CD14-positive monocyte (primary cell): Measurements from ENCODE around the gene PSMG3. TPM values are rescaled to one million over a fixed set of nuclear protein-coding genes. Genes with fewer than 3 reads are reported as not detected.

Experiments
- DNase-seq, 3 donors: peaks; one replicate each; pipeline ENCODE4 v3.0.0-alpha.2; 2011 to 2022
- H2AFZ ChIP-seq: 2 replicates; pipeline ENCODE4 v1.6.0; 2012; ENCODE audit warnings: mild to moderate bottlenecking, low read depth, low read length, inconsistent platforms; ENCODE audit not compliant: insufficient read depth, poor library complexity, severe bottlenecking
- H3K27ac ChIP-seq, 2 donors: 1 replicate in 1 of 2; 2 replicates in 1 of 2; pipeline ENCODE4 v1.5.1; 2012 to 2013; ENCODE audit warnings: low read length in 2 of 2, control low read depth in 1 of 2, inconsistent platforms in 1 of 2, low read depth in 1 of 2, mild to moderate bottlenecking in 1 of 2
- H3K27me3 ChIP-seq, 2 donors: one replicate each; pipeline versions ENCODE4 v1.6.0 to v1.6.1; 2011 to 2013; ENCODE audit warnings: low read length in 2 of 2; ENCODE audit not compliant: control insufficient read depth in 2 of 2, insufficient read depth in 2 of 2
- H3K36me3 ChIP-seq, 2 donors: replicated peaks in 1 of 2; 1 replicate in 1 of 2; 2 replicates in 1 of 2; pipeline versions ENCODE4 v1.5.1 to v1.6.1; 2012 to 2013; ENCODE audit warnings: low read length in 2 of 2, control low read depth in 1 of 2, inconsistent platforms in 1 of 2, mild to moderate bottlenecking in 1 of 2; ENCODE audit not compliant: insufficient read depth in 2 of 2, control insufficient read depth in 1 of 2
- H3K4me1 ChIP-seq, 2 donors: 1 replicate in 1 of 2; 2 replicates in 1 of 2; pipeline versions ENCODE4 v1.5.1 to v1.6.1; 2012 to 2013; ENCODE audit warnings: low read length in 2 of 2, control low read depth in 1 of 2, inconsistent platforms in 1 of 2, mild to moderate bottlenecking in 1 of 2, moderate library complexity in 1 of 2; ENCODE audit not compliant: insufficient read depth in 2 of 2, control insufficient read depth in 1 of 2
- H3K4me2 ChIP-seq: replicated peaks from 2 replicates; pipeline ENCODE3; 2012; ENCODE audit warnings: low read length, moderate library complexity, mild to moderate bottlenecking; ENCODE audit not compliant: poor library complexity, severe bottlenecking; ENCODE audit errors: extremely low read depth
- H3K4me3 ChIP-seq, 3 experiments: fragments of 200-600 bp in 1 of 3; sonication (generic) in 1 of 3; replicated peaks in 1 of 3; 1 replicate in 2 of 3; 2 replicates in 1 of 3; pipeline ENCODE4 v1.5.1; 2011 to 2013; ENCODE audit warnings: low read length in 3 of 3, mild to moderate bottlenecking in 3 of 3, control low read depth in 2 of 3, low read depth in 2 of 3, inconsistent platforms in 1 of 3, moderate library complexity in 1 of 3
- H3K79me2 ChIP-seq: 2 replicates; pipeline ENCODE4 v1.6.0; 2012; ENCODE audit warnings: mild to moderate bottlenecking, control low read depth, inconsistent platforms, low read length, moderate library complexity; ENCODE audit not compliant: insufficient read depth
- H3K9ac ChIP-seq: 2 replicates; pipeline ENCODE4 v1.6.0; 2017; ENCODE audit warnings: low read length, mild to moderate bottlenecking; ENCODE audit not compliant: insufficient read depth, poor library complexity, severe bottlenecking
- H3K9me3 ChIP-seq, 2 donors: replicated peaks in 1 of 2; 1 replicate in 1 of 2; 2 replicates in 1 of 2; pipeline versions ENCODE4 v1.5.1 to v1.6.1; 2012 to 2013; ENCODE audit warnings: low read length in 2 of 2, control low read depth in 1 of 2; ENCODE audit not compliant: control insufficient read depth in 1 of 2, insufficient read depth in 1 of 2
- H4K20me1 ChIP-seq: 2 replicates; pipeline ENCODE4 v1.6.0; 2012; ENCODE audit warnings: mild to moderate bottlenecking, low read length, control low read depth, moderate library complexity; ENCODE audit not compliant: insufficient read depth
- H3K27ac Mint-ChIP-seq, 7 donors: one replicate each; pipeline ENCODE4 v1.8.0; 2020; ENCODE audit warnings: mild to moderate bottlenecking in 7 of 7, mixed read lengths in 7 of 7, moderate library complexity in 6 of 7, inconsistent platforms in 2 of 7
- H3K27me3 Mint-ChIP-seq, 3 donors: one replicate each; pipeline ENCODE4 v1.8.0; 2021 to 2022; ENCODE audit warnings: low read depth in 3 of 3, mild to moderate bottlenecking in 3 of 3, mixed read lengths in 3 of 3, moderate library complexity in 3 of 3, inconsistent platforms in 1 of 3
- H3K36me3 Mint-ChIP-seq, 2 donors: one replicate each; pipeline ENCODE4 v1.8.0; 2020; ENCODE audit warnings: mixed read lengths in 2 of 2, inconsistent platforms in 1 of 2, mild to moderate bottlenecking in 1 of 2
- H3K4me1 Mint-ChIP-seq: one replicate; pipeline ENCODE4 v1.8.0; 2020; ENCODE audit warnings: mild to moderate bottlenecking, mixed read lengths
- H3K4me3 Mint-ChIP-seq, 2 donors: one replicate each; pipeline ENCODE4 v1.8.0; 2020; ENCODE audit warnings: mild to moderate bottlenecking in 2 of 2, mixed read lengths in 2 of 2, moderate library complexity in 1 of 2
- H3K9me3 Mint-ChIP-seq, 7 donors: one replicate each; pipeline ENCODE4 v1.8.0; 2020 to 2022; ENCODE audit warnings: mixed read lengths in 7 of 7, mild to moderate bottlenecking in 6 of 7, moderate library complexity in 6 of 7, inconsistent platforms in 2 of 7
- WGBS: methylation state at CpG from one replicate; pipeline ENCODE4 v1.1.5; 2013; ENCODE audit warnings: missing lambda C conversion rate; ENCODE audit not compliant: insufficient coverage; 5-methylcytosine and 5-hydroxymethylcytosine counted together
- intact Hi-C, 2 donors: fragments of 100-400 bp; cut with micrococcal nuclease; formaldehyde crosslinking; loops; one replicate each; pipeline versions ENCODE4 v1.15.0 to v1.15.1; 2023
- polyA plus RNA-seq, 3 donors: library from polyadenylated mRNA; depleted of rRNA in 1 of 3; unstranded in 2 of 3; stranded (reverse) in 1 of 3; fragments of 300-500 nt in 2 of 3; fragments of >200 nt in 1 of 3; fragmentation: Illumina TruSeq in 2 of 3; gene quantifications; 1 replicate in 2 of 3; 2 replicates in 1 of 3; pipeline ENCODE4 v1.2.3, GENCODE V29; 2012 to 2021
- TF ChIP-seq, protein P1 (sequence below): fragments of 200-600 bp; IDR thresholded peaks from one replicate; pipeline ENCODE4 v1.8.0; 2022; ENCODE audit warnings: antibody characterized with exemption, mild to moderate bottlenecking

The PSMG3 gene
- polyA plus RNA-seq, 3 donors: 32.6 to 38.8 (median 34.5) TPM

DNA sequence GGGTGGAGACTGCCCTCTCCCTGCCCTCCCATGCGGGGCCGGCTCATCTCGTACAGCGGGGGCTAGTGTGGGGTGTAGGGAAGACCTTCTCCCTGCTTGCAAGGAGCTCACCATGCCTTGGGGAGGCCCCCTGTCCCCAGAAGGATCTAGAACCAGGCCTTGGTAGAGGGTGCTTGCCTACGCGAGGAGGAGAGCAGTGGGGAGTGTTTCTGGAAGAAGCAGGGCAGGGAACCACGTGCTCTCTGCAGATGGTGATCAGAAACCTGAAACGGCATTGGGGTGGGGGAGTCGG lies 36.6 kb downstream of the PSMG3 start:
- peaks cover 68% of the 10 kb centered on the region for H4K20me1 ChIP-seq
- H3K27me3 ChIP-seq: no peaks in the 10 kb centered on the region
- H2AFZ ChIP-seq: no peak overlapping the region
- Mint-ChIP-seq H3K9me3 (no peaks in the 10 kb centered on the region), H3K27ac (peak overlapping the region; percentile 95 to 99 (median 98)), H3K27me3 (peaks cover 0 to 4% (median 0%) of the 10 kb centered on the region in 3 donors), H3K4me3 (peak overlapping the region; percentile 91 to 96), H3K36me3 (peaks cover 2 to 21% of the 10 kb centered on the region in 2 donors), H3K4me1 (peaks cover 28% of the 10 kb centered on the region)
- H3K9ac ChIP-seq: peak overlapping the region; percentile 84
- TF ChIP-seq, protein P1, sequence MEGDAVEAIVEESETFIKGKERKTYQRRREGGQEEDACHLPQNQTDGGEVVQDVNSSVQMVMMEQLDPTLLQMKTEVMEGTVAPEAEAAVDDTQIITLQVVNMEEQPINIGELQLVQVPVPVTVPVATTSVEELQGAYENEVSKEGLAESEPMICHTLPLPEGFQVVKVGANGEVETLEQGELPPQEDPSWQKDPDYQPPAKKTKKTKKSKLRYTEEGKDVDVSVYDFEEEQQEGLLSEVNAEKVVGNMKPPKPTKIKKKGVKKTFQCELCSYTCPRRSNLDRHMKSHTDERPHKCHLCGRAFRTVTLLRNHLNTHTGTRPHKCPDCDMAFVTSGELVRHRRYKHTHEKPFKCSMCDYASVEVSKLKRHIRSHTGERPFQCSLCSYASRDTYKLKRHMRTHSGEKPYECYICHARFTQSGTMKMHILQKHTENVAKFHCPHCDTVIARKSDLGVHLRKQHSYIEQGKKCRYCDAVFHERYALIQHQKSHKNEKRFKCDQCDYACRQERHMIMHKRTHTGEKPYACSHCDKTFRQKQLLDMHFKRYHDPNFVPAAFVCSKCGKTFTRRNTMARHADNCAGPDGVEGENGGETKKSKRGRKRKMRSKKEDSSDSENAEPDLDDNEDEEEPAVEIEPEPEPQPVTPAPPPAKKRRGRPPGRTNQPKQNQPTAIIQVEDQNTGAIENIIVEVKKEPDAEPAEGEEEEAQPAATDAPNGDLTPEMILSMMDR: no peak
- peaks cover 67% of the 10 kb centered on the region for H3K79me2 ChIP-seq
- peak overlapping the region; percentile 83 for H3K4me2 ChIP-seq
- DNase-seq: no peak
- H3K9me3 ChIP-seq: no peaks in the 10 kb centered on the region
- H3K36me3 ChIP-seq: peaks cover 14 to 20% of the 10 kb centered on the region in 2 donors
- WGBS: 10% methylated on average over 5 of the region's 9 CpGs
- peak overlapping the region; percentile 97 to 98 for H3K27ac ChIP-seq
- intact Hi-C loops: loop anchor here in 1 of 2 donors (2.0 to 10.0 kb wide), 3 partner anchors 20 to 992 kb away; partner anchors contain the start of gene INTS1
- H3K4me3 ChIP-seq: peak overlapping the region; percentile 18 to 81 (median 75)
- H3K4me1 ChIP-seq: peaks cover 32 to 37% of the 10 kb centered on the region in 2 donors

DNA sequence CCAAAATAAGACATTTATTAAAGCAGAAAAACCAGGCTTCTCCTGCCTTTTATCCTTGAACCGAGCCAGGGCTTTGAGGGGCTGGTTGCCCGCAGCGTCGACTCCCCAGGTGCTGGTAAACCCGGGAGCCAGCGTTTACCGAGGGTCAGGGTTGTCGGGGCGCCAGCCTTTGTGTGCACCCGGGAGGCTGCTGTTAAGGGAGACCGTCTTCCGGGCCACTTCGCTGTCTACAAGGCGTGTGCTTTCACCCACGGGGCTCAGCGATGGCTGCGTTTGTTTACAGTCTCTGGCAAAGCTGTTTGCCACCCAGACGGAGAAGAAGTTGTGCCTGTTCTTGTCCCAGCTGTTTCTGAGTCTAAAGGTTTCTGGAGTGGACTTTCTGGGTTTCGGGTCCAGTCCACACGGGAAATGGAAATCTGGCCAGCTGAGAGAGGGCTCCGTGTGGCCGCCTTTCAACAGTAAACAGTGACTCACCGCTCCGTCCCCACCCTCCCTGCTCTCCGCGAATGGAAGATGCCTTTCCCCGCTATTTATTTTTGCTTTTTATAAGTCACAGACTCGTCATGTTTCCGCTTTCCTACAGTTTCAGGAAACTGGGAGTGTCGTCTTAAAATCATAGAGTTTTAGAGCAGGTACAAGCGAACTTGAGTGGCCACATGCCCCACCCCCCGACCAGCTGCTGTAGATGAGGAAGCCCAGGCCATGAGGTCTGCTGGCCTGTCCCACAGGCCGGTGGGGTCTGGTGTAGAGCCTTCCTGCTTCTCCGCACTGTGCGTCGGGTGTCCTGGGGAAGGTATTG lies 37.2 kb downstream of the PSMG3 start:
- Mint-ChIP-seq H3K27me3 (peaks cover 0 to 4% (median 0%) of the 10 kb centered on the region in 3 donors), H3K4me1 (peaks cover 28% of the 10 kb centered on the region), H3K36me3 (peaks cover 0 to 18% of the 10 kb centered on the region in 2 donors), H3K4me3 (peak overlapping the region; percentile 91 to 96), H3K9me3 (no peaks in the 10 kb centered on the region), H3K27ac (peak overlapping the region; percentile 95 to 99 (median 98))
- Histone ChIP-seq H2AFZ (no peak overlapping the region), H3K27me3 (no peaks in the 10 kb centered on the region), H3K27ac (peak overlapping the region; percentile 97 to 98), H3K79me2 (peaks cover 61% of the 10 kb centered on the region), H3K4me1 (peaks cover 32 to 37% of the 10 kb centered on the region in 2 donors), H3K9me3 (no peaks in the 10 kb centered on the region), H3K36me3 (peaks cover 14 to 20% of the 10 kb centered on the region in 2 donors), H4K20me1 (peaks cover 62% of the 10 kb centered on the region), H3K9ac (peak overlapping the region; percentile 84), H3K4me3 (peak overlapping the region; percentile 74 to 81 (median 75)), H3K4me2 (peak overlapping the region; percentile 83)
- peak; percentile 95 to 96 (median 96) for DNase-seq
- intact Hi-C loops: loop anchor here in 1 of 2 donors (2.0 to 10.0 kb wide), 3 partner anchors 20 to 992 kb away; partner anchors contain the start of gene INTS1
- WGBS: 0% methylated on average over 30 of the region's 36 CpGs
- TF ChIP-seq, protein P1: no peak
